Activated T-helper 1 cell treated with Interleukin-2 at 50 U/mL for 16 hours (primary cell): Measurements from ENCODE around the gene PSMD14.

Experiments
- DNase-seq: peaks from one replicate; pipeline ENCODE4 v3.0.0-alpha.2; 2020; ENCODE audit warnings: low read depth

Gene PSMD14

GRCh38 chr2:161420406-161421074 lies 112.3 kb downstream of the PSMD14 start:
- DNase-seq = no peak

- DNase-seq = no peak
Measured at GRCh38 chr2:161421686-161422085, 113.5 kb downstream of the PSMD14 start.

GRCh38 chr2:161422816-161423403 lies 114.7 kb downstream of the PSMD14 start:
- DNase-seq = no peak

DNA sequence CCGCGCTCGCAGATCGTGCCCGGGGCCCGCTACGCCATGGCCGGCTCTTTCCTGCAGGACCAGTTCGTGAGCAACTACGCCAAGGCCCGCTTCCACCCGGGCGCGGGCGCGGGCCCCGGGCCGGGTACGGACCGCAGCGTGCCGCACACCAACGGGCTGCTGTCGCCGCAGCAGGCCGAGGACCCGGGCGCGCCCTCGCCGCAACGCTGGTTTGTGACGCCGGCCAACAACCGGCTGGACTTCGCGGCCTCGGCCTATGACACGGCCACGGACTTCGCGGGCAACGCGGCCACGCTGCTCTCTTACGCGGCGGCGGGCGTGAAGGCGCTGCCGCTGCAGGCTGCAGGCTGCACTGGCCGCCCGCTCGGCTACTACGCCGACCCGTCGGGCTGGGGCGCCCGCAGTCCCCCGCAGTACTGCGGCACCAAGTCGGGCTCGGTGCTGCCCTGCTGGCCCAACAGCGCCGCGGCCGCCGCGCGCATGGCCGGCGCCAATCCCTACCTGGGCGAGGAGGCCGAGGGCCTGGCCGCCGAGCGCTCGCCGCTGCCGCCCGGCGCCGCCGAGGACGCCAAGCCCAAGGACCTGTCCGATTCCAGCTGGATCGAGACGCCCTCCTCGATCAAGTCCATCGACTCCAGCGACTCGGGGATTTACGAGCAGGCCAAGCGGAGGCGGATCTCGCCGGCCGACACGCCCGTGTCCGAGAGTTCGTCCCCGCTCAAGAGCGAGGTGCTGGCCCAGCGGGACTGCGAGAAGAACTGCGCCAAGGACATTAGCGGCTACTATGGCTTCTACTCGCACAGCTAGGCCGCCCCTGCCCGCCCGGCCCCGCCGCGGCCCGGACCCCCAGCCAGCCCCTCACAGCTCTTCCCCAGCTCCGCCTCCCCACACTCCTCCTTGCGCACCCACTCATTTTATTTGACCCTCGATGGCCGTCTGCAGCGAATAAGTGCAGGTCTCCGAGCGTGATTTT lies 115.5 kb downstream of the PSMD14 start:
- DNase-seq = no peak

- no peak for DNase-seq
Measured at GRCh38 chr2:161424394-161424769, 116.2 kb downstream of the PSMD14 start.

- DNase-seq = no peak
Measured at GRCh38 chr2:161424891-161425727, 116.9 kb downstream of the PSMD14 start.

- DNase-seq = no peak
Measured at GRCh38 chr2:161425728-161426454, 117.7 kb downstream of the PSMD14 start.

DNA sequence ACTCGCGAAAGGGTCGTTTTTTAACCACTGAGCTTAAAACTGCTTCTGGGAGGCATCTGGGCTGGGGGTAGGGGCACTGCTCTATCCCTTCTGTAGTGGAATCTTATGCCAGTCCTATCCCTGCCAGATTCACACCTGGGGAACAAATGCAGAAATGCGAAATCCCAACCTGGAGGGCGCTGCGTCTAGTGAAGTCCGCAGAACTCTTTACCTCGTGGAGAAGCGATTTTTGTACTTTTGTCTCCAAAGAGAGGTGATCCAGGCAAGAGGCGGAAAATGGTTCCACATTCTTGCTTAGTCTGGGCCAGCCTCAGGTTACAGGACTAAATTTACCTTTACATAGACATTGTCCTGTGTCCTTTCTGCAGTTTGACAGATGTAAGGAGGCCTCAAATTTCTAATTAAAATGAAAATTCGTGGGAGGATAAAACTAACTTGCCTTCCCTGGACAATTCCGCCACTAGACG lies 118.3 kb downstream of the PSMD14 start:
- DNase-seq = no peak

GRCh38 chr2:161426922-161427663 lies 118.9 kb downstream of the PSMD14 start:
- DNase-seq = no peak

- DNase-seq = no peak
Measured at GRCh38 chr2:161427664-161428587, 119.7 kb downstream of the PSMD14 start.

GRCh38 chr2:161430386-161430785 lies 122.2 kb downstream of the PSMD14 start:
- DNase-seq = no peak

DNA sequence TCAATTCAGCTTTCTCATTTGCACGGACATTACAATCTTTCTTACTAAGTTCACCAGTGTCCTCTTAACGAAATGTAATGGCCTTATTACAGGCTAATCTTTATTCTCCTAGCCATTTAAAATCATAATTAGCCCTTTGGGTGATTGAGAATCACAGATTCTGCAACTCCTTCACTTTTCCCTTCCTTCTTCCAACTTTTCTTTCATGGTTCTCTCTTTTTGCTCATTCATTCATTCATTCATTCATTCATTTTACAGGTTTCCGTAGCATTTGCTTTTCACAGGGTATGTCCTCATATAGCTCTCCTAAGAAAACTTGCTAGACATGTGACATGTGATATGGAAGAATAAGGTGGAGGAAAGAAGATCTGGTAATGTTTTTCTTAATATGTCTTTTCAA lies 123.9 kb downstream of the PSMD14 start:
- no peak for DNase-seq

- DNase-seq = no peak
Measured at GRCh38 chr2:161434118-161434517, 125.9 kb downstream of the PSMD14 start.

GRCh38 chr2:161436411-161436810 lies 128.2 kb downstream of the PSMD14 start:
- DNase-seq = no peak

DNA sequence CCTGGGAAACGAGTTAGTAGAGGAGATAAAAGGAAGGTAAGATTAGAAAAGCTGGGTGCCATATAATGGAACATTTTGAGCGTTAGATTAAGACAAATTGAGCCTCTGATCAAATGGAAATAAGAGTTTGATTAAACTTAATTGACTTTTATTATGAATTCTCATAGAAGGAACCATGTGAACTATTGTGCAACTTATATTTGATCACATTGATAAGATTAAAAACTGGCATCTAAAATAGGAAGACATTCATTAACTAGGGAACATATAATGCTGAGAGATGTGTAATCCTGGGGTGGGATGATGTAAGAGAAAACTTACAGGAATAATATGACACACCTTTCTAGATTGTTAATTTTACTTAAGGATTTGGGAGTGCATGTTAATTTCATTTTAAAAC lies 130.4 kb downstream of the PSMD14 start:
- no peak for DNase-seq

GRCh38 chr2:161445097-161445496 lies 136.9 kb downstream of the PSMD14 start:
- DNase-seq = no peak

GRCh38 chr2:161448431-161448830 lies 140.2 kb downstream of the PSMD14 start:
- DNase-seq = no peak
